SIG-M5 (cell line): Measurements from ENCODE around the gene TLCD1.
"Not testable (repeated sequence)": the region's sequence is repeated elsewhere in the genome, so short reads cannot be mapped to it uniquely, and the experiment has no call there.

Experiments used
- DNase-seq: peaks from one replicate; lab custom pipeline; 2025; lab: John Stamatoyannopoulos, UW

Gene TLCD1

DNA sequence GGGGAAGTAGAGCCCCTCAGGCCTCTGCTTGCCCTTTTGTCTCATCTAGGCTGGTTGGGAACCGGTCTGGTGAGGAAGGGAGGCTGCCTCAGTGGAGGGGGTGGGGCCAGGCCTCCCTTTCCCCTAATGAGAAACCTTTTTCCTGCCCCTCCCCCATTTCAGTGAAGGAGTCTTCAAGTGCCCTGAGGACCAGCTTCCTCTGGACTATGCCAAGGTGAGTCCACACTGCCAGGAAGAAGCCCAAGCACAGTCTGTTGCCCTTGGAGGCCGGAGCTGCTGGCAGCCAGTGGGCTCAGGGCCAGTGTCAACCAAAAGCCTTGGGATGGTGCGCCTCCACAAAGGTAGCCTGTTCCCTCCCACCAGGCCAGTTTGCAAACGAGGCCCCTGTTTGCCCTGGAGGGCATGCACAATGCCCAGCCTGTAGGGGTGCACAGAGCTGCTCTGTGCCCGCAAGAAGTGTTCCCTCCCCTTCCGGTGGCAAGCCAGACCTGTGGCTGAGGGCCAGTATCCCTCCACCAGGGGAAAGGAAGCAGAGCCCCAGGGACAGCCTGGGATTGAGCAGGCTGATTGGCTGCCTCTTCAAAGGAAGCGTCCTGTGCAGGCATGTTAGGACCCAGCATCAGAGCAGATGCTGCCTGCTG, 21.1 kb upstream of the TLCD1 start:
- no peak for DNase-seq

DNA sequence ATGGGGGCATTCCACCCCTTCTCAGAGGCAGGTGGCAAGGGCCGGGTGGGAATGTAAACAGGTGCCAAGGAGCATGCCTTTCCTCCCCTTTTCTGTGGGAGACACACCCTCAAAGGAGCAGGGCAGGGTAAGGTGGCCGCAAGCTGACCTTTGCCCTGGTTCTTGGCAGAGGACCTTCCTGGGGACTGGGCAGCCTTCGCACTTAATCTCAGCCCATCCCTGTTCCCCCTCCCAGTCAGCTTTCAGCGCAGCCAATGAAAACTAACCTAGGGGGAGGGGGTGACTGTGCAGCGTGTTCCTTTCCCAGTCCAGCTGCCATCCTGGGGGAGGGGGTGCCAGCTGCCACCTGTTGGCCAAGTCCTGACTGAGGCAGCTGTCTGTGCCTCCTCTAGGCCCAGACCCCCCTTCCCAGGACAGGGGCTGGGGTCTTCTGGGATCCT, 20.6 kb upstream of the TLCD1 start:
- no peak for DNase-seq

DNA sequence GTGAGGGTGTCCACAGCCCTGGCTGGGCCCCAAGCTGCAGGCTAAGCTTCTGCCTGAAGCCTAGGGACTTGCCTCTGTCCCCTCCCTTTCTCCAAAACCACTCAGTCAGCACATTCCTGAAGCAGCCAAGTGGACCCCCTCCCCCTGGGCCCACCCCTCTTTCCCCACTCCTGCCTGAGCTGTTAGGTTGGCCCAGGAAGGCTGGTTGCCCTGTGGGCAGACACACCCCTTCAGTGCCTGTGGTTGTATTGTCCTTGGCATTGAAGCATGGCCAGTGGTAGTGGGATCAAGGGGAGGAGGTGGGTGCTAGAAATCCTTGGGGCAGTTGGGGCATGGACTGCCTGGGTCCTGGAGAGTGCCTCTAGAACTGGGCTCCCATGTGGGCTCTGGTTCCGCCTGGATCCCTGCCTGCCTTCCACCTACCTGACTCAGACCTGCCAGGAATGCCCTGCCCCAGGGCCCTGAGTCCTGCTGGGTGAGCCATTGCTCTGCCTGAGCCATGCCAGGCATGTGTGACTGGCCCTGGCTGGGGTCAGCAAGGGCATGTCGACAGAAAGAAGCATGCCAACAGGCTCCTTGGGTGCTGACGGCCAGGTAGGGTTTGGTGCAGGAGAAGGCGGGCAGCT, 19.9 kb upstream of the TLCD1 start:
- no peak for DNase-seq

DNA sequence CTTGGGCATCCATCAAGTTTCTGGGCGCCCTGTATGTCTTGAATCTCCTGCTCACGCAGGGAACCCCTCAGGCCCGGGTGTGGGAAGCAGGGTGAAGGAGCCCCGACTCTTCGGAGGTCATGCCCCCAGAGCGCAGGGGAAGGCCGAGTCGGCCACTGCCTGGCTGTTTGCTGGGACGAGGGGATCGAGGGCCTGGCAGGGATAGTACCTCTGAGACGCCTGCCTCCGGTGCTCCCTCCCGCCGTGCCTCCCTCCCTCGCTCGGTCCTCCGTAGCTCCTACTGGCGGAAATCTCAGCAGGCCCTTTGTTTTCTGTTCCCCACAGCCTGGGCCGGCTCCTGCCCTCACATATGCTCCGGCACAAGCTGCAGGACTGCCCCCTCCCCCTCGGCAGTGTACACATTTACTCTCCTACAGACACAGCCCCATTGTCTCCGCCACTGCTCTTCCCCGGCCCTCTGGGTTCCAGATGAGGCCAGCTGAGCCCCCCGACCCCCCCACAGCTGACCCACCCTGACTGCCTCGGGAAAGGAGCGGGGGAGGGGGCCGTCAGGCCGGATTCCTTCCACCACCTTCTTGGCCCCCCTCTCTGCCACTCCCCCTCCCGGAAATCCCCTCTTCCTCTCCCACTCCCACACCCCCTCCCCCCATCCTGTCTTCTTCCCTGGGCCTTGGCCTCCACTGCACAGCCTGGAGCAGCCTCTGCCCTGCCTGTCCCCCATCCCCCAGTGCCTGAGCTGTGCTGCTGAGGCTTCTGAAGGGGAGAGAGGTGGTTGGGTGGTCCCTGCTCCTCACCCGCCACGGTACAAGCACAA, 19.1 kb upstream of the TLCD1 start:
- DNase-seq = no peak

DNA sequence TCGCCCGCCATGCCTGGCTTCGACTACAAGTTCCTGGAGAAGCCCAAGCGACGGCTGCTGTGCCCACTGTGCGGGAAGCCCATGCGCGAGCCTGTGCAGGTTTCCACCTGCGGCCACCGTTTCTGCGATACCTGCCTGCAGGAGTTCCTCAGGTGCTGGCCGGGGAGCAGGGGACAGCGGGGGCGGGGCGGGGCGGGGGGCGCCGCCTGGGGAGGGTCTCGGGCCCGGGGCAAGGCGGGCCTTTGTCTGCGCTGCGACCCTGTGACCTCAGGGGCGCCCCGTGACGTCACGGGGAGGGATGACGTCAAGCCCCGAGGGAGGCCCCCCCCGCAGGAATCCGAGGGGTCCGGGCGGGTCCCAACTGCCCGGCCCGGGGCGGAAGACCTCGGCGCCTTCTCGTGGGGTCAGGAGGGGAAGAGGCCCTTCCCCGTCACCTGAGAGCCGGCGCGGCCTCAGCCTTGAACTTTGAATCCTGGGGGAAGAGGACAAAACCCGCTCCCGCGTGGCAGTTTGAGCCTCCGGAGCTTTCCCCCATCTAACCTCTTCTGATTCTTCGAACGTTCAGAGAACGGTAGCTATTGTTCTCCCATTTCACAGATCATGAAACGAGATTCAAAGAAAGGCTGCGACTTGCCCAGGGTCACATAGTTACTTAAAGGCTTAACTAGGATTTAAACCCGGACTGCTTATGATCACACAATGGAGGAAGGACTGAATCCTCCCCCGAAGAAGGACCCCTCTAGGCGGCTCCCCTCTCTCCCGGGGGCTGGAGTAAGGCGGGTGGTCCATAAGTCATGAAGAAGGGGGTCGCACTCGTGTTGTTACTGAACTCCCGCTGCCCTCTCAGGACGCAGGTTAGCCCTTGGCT, 18.3 kb upstream of the TLCD1 start:
- no peak for DNase-seq

DNA sequence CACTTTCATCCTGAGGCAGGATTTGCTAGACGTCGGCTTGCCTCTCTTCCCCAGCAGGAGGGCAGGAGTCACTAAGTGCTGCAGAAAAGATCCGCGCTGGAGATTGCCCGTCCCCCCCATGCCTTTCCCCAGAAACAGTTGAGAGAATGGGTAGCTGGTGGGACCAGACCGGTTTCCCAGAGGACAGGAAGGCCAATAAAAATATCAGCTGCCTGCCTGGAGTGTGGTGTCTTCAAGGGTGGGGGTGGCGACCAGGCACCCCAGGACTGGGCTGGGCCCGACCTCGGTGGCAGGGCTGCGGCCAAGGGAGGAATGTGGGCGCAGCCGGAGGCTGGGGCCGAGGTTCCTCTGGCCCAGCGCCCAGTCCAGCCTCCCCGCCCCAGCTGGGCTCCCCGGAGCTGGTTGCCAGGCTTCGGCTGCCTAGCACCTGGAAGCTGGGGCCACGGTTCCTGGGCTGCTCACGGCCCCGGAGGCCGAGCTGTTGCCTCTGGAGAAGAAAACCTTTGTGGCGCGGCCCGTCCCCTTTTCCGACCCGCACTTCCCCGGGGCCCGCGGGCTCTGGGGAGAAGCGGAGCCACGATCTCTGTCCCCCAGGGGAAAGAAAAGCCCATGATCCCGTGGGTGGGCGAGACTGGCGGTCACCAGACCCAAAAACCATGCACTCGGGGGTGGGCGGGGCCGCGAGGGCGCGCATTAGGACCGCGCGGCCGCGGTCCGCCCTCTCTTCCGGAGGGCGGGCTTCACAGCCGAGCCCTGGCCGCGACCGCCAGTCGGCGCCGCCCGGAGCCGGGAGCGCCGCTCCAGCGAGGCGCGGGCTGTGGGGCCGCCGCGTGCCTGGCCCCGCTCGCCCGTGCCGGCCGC, 17.4 kb upstream of the TLCD1 start, which contains the start of gene TRAF4:
Gene TRAF4 (plus strand): TSS at position 769 of the 861 bp plus-strand sequence. CDS start 102 bp downstream, outside the sequence.
- no peak for DNase-seq

DNA sequence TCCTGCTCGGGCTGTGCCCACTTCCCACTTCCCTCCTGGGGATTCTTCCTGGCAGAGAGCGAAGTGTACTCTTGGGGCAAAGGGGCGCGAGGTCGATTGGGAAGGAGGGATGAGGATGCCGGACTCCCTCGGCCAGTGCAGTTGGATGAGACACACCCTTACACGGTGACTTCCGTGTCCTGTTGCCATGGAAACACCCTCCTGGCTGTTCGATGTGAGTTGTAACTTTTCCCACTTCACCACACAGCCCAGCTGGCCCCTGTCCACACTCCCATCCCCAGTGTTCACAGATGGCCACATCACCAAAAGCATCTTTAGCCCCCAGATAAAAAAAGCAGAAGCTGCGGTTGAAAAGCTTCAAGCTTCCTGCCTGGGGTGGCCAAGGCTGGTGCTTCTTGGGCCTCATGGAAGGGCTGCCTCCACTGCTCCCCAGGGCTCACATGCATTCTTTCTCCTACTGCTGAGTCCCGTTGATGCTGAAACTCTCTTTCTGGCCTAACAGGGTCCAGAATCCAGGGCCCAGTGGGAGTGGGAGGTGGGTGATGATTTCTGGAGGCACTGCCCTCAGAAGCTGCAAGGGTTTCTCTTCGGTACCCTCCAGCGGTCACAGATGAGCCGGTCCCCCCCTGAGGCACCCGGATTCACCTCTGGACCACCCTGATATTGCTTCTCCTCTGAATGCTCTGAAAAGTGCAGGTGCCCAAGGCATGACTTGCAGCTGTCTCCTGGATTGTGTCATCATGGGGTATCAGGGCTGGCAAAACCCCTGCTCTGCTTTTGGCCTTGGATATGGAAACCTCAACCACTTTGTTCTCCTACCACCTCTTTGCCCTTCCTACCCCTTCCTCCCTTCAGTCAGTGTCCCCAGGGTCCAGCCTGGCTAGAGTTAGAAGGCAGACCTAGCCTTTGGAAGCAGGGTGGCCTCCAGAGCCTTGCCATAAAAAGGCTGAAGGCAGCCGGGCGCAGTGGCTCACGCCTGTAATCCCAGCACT, 15.6 kb upstream of the TLCD1 start:
- peak; percentile 69 for DNase-seq

DNA sequence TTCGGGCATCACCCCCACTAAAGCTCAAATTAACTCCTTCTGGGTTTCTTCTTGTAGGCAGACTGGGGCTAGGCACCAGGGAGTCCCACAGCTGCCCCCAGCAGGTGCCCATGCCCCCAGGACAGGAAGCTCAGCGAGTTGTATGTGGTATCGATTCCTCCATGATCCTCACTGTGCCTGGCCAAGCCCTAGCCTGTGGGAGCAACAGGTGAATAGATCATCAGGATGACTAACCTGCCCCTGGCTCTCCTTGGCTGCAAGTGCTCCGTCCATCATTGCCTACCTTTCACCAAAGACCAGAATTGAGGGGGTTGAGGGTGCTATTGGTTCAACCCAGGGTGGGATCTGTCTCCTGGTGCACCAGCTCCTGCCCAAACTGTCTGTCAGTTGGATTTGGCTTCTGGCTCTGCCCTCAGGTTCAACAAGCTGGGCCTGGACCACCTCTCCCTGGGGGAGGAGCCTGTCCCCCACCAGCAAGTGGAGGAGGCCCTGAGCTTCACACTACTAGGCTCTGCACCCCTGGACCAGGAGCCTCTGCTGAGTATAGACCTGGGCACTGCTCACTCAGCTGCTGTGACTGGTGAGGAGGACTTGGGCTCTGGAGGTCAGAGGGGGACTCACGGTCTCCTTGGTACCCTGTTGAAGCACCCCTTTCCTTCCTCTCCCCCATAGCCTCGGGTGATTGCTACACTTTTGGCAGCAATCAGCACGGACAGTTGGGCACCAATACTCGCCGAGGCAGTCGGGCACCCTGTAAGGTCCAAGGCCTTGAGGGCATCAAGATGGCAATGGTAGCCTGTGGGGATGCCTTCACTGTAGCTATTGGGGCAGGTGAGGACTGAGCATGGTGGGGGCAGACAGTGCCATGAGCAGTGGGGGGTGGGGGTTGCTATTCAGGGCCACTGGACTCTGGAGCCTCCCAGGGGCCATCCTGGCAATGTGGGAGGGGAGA, 14.6 kb upstream of the TLCD1 start:
- DNase-seq = no peak

DNA sequence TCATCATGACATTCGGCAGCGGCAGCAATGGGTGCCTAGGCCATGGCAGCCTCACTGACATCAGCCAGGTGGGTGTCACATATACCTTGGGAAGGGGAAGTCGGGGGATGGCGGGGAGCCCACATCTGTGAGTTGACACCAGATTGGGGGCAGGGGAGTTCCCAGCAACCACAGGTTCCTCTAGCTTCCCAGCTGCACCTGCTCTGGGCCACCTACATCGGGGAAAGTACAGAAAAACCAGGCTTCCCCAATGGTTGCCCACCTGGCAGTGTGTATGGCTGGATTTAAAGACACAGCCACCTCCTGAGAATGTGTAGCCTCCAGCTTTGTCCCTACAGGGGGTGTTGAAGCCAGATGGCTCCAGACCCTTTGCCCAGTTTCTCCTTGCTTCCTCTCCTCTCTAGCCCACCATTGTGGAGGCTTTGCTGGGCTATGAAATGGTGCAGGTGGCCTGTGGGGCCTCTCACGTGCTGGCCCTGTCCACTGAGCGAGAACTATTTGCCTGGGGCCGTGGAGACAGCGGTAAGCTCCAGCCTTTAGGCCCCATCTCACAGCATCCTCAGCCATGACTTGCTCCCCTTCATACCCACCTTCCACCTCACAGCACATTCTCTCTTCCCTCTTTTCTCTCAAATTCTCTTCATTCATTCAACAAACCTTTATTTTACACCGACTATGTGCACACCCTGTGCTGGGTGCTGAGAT, 12.8 kb upstream of the TLCD1 start:
- no peak for DNase-seq

DNA sequence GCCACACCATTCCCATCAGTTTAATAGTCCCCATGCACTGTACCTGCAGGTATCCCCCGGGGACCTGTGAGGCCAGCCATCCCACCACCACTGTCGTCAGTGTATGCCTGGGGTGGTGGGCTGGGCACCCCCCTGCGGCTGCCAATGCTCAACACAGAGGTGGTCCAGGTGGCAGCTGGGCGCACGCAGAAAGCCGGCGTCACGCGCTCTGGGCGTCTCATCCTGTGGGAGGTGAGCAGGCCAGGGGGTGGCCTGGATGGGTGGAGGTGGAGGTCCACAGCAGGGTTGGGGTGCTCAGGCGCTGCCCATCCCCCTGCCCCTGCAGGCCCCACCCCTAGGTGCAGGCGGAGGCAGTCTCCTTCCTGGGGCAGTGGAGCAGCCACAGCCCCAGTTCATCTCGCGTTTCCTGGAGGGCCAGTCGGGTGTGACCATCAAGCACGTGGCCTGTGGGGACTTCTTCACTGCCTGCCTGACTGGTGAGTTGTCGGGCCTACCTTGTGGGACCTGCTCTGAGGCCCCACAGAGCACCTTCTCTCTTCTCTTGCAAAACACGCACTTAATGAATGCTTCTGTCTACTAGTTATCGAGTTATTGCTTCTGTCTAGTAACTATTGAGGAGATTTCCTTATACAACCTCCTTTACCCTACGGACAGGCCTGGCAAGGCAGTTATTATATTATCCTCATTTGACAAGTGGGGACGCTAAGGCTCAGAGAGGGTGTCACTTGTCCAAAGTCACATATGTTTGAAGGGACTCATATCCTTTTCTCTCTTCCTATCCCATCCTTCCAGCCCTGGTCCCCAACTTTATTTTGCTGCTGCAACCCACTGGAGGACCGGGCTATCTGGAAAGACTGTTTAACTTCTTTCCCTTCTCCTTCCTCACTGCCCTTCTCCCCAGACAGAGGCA, 12.0 kb upstream of the TLCD1 start:
- no peak for DNase-seq

DNA sequence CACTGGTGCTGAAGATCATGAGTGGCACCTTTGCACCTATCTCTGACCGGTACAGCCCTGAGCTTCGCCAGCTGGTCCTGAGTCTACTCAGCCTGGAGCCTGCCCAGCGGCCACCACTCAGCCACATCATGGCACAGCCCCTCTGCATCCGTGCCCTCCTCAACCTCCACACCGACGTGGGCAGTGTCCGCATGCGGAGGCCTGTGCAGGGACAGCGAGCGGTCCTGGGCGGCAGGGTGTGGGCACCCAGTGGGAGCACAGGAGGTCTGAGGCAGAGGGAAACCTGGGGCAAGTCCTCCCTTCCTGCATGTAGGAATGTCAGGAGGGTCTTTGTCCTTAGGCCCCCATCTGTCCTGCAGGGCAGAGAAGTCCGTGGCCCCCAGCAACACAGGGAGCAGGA, 11.3 kb upstream of the TLCD1 start:
- DNase-seq = no peak

DNA sequence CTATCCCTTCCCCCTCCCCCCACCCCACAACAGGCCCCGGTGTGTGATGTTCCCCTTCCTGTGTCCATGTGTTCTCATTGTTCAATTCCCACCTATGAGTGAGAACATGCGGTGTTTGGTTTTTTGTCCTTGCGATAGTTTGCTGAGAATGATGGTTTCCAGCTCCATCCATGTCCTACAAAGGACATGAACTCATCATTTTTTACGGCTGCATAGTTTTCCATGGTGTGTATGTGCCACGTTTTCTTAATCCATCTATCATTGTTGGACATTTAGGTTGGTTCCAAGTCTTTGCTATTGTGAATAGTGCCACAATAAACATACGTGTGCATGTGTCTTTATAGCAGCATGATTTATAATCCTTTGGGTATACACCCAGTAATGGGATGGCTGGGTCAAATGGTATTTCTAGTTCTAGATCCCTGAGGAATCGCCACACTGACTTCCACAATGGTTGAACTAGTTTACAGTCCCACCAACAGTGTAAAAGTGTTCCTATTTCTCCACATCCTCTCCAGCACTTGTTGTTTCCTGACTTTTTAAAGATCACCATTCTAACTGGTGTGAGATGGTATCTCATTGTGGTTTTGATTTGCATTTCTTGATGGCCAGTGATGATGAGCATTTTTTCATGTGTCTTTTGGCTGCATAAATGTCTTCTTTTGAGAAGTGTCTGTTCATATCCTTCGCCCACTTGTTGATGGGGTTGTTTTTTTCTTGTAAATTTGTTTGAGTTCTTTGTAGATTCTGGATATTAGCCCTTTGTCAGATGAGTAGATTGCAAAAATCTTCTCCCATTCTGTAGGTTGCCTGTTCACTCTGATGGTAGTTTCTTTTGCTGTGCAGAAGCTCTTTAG, 10.1 kb upstream of the TLCD1 start:
- DNase-seq = not testable (repeated sequence)

DNA sequence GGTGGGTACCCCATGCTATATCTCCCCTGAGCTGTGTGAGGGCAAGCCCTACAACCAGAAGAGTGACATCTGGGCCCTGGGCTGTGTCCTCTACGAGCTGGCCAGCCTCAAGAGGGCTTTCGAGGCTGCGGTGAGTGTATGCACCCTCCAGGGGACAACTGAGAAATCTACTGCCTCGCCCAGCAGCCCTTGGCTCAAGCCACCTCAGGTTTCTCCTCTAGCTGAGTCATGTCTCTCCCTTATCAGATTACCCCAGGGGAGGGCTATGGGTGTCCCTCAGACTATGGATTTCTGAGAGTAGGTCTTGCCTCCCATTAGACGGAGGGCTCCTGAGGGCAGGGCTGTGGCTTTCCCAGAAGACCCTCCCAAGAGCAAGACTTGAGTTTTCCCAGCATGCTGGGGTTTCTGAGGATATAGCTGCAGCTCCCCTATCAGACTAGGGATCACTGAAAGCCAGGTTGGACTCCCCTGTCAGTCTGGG, 9.2 kb upstream of the TLCD1 start:
- DNase-seq = no peak

DNA sequence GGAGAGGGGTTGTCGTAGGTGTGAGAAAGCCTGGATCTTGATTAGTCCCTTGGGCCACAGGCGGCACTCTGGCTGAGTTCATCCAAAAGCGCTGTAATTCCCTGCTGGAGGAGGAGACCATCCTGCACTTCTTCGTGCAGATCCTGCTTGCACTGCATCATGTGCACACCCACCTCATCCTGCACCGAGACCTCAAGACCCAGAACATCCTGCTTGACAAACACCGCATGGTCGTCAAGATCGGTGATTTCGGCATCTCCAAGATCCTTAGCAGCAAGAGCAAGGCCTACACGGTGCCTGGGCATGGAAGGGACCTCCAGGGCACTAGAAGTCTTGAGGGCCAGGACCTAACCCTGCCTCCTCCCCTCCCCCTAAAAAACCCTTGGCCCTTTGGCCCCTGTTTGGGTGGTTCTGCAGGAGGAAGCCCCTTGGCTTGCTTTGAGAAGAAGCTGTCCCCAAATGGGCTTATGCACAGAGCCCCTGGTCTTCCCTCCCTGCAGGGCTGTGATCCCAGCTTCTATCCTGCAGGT, 8.7 kb upstream of the TLCD1 start:
- DNase-seq = no peak

DNA sequence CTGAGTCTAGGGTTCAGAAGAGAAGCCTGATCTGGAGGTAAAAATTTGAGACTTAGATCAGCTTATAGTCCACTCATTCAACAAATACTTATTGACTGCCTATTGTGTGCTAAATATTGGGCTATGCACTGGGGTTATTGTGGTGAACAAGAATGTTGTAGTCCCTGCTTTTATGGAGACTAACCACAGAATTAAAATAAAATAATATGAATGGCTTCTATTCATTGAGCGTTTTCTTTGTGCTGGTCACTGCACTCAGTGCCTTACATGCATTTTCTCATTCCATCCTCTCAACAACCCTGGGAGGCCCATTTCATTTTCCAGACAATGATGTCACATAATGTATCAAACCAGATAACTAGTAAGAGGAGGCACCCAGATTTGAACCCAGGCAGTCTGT, 7.3 kb upstream of the TLCD1 start:
- DNase-seq = no peak

DNA sequence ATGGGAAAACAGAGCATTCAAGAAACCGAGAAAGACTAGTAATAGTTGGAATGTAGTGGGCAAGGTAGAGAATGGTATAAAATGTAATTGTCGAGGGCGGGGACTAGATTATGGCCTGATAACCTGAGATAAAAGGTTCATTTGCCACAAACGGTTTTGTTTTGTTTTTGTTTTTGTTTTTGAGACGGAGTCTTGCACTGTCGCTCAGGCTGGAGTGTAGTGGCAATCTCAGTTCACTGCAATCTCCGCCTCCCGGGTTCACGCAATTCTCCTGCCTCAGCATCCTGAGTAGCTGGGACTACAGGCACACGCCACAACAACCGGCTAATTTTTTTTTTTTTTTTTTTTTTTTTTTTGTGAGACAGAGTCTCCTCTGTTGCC, 3.9 kb upstream of the TLCD1 start:
- no peak for DNase-seq
